GM19035 (cell line): ENCODE measurements around the gene FGF16.
"Not testable (repeated sequence)": the region's sequence is repeated elsewhere in the genome, so short reads cannot be mapped to it uniquely, and the experiment has no call there.

Experiments used
- ATAC-seq: cut with Tn5 transposase; IDR thresholded peaks from one replicate; pipeline ENCODE4 v1.9.1; 2021; ENCODE audit not compliant: unreplicated experiment

Gene FGF16

DNA sequence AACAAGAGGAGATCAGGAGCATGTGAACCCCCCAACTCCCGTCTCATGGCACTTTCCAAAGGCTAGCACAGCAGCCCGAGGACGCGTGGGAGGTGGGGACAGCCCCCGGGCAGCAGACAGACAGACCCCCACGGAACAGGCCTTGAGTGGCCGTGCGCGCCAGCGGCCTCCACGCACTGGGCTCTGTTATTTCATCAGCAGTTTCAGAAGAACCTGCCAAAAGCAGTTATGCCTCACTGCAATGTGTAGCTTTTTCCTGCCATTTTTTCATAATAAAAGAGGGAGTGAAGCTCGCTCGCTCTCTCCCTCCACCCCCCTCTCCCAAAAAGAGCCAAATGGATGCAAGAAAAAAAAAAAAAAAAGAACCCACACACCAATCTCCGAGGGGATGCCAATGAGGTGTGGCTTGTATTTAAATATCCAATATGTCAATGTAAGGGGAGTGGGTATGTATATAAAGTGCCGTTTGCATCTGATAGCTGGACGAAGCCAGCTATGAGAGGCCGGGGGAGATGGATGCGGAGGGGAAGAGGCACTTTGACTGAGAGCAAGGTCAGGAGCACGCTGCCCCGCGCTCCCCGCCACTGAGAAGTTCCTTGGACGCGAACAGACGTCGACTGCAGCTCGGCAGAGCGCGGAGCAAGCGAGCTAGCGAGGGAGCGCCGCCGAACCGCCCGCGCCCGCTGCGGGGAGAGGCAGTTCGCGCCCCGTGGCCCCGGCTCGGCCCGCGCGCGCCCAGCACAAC lies at the start of gene FGF16:
TSS of gene FGF16 (plus strand) at position 482 of the 745 bp plus-strand sequence. CDS start 286 bp downstream, outside the sequence.
- no peak for ATAC-seq

- no peak for ATAC-seq
Observed at GRCh38 chrX:77398330-77398954, 48.7 kb upstream of the FGF16 start.

GRCh38 chrX:77404419-77404818 lies 42.8 kb upstream of the FGF16 start:
- ATAC-seq = no peak

DNA sequence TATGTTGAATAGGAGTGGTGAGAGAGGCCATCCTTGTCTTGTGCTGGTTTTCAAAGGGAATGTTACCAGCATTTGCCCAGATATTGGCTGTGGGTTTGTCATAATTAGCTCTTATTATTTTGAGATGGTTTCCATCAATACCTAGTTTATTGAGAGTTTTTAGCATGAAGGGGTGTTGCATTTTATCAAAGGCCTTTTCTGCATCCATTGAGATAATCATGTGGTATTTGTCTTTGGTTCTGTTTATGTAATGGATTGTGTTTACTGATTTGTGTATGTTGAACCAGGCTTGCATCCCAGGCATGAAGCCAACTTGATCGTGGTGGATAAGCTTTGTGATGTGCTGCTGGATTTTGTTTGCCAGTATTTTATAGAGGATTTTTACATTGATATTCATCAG lies 39.4 kb upstream of the FGF16 start:
- ATAC-seq = not testable (repeated sequence)

DNA sequence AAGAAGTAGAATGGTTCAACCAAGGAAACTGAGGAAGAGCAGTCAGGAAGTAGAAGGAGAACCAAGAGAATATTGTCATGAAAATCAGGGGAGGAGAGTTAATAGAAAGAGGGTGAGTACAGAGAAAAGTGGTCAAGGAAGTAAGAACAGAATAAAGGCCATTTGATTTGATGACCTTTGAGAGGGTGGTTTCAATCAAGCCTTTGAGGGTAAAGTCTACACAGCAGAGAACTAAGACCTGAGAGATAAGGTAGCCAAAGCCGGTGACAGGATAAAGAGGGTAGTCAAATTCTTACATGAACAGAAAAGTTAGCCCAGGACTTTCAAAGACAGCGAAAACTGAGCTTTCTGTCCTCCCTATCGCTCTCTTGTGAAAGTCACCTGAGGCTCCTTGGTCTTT lies 34.6 kb upstream of the FGF16 start:
- no peak for ATAC-seq

DNA sequence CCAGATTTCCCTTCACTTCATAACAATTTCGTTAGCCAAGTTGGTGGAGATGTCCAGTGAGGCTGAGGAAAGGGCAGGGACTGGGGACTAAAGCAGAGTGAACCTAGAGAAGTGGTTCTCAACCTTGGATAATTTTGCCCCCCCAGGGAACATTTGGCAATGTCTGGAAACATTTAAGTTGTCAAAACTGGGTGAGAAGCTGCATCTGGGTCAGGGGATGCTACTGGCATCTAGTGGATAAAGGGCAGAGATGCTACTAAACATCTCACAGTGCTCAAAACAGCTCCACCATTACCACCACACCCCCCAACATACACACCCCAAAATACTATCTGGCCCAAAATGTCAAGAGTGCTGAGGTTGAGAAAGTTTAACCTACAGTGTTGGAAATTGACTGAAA lies 32.0 kb upstream of the FGF16 start:
- ATAC-seq = no peak

DNA sequence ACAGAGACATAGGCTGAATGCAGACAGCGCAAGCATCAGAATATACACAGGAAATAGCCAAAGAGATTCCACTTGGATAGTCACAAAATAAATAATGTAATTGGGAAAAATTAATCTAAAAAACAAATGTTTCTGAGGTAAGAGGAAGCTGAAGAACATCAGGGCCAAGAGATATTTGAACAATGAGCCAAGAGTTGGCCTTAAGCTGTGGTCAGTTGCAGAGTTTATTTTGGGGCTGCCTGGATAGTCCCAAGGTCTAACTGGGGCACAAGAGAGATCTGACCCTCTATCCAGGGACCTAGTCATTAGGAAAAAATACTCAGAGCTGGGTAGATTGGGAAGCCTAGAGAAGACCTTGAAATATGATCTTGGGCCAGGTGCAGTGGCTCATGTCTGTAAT lies 31.3 kb upstream of the FGF16 start:
- no peak for ATAC-seq

- ATAC-seq = no peak
Observed at GRCh38 chrX:77422891-77423648, 24.1 kb upstream of the FGF16 start.

GRCh38 chrX:77426811-77427210 lies 20.4 kb upstream of the FGF16 start:
- no peak for ATAC-seq

DNA sequence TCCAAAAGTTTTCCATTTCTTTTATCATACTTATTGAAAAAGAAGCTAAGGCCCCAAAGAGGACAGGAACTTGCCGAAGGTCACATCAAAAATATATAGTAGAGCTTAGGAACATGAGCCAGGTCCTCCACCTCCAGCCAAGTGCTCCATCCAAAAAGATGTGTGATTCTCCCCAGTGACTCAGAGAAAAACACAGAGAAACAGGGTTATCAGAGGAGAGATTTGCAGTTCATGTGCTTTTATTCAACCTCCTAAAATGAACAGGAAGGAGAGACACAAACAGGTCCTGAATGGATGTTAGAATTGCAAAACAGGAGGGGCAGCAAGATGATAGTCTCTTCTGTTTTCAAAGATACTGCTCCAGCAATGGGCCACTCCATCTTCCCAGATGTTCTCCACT lies 19.6 kb upstream of the FGF16 start:
- ATAC-seq = no peak

- no peak for ATAC-seq
Observed at GRCh38 chrX:77428551-77428950, 18.6 kb upstream of the FGF16 start.

DNA sequence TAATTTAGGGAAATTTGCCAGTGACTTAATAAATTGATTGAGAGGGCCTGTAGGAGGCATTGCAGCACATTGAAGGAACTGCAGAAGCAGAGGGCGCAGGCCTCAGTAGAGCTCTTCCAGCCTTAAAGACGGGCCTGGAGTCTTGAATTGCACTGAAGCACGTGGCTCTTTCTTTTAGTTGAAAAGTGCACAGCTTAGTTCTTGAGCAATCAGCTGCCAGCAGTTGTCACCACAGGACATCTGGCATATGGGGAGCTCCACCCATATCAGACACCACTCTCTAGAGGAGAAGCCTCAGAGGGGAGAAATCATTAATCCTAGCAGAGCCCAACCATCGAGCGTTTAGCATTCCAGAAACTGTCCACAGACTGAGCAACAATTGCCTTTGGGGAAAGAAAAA lies 16.0 kb upstream of the FGF16 start:
- ATAC-seq = no peak

GRCh38 chrX:77433001-77433400 lies 14.2 kb upstream of the FGF16 start:
- ATAC-seq = no peak

DNA sequence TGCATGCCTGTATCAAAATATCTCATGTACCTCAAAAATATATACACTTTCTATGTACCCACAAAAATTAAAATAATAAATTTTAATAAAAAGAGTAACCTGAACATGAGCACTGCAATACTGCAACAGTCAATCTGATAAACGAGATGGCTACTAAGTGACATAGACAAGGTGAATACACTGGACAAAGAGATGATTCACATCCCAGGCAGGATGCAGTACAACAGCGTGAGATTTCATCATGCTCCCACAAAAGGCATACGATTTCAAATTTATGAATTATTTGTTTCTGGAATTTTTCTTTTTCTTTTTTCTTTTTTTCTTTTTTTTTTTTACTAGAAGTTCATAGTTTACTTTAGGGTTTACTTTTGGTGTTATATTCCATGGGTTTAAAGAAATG lies 12.2 kb upstream of the FGF16 start:
- no peak for ATAC-seq

- ATAC-seq = no peak
Observed at GRCh38 chrX:77436271-77436670, 10.9 kb upstream of the FGF16 start.

- no peak for ATAC-seq
Observed at GRCh38 chrX:77436682-77437081, 10.5 kb upstream of the FGF16 start.

DNA sequence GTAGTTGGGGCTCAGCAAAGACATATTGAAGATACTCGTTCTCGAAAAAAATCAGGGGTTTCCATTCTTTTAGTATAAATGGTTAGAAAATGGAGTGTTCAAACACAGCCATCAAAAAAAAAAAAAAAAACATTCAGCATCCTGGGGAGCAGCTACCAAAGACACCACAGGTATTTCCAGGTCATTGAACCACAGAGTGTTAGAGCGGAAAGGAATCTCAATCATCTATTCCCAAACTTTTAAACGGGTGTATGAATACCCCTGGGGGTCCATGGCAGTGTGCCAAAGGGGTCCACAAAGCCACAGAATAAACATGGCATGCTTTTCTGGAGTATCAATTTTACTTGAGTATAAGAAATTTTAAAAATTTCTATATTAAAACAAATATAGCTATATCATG lies 6.9 kb upstream of the FGF16 start:
- no peak for ATAC-seq

DNA sequence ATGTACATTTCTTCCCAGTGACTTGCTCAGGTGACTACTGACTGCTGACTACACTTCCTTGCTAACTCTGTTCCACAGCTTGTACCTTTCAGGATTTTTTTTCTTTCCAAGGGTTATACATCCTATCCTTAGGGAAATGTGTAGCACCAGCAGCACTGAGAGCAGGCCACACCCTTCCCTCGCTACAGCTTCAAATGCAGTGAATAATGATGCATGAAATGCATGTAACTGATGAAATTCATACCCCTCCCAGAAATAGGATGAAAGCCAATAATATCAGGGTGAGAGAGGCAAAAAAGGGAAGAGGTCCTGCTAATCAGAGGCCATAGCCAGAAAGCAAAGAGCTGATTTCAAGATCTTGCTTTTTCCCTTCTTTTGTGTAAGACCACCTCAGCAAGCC lies 6.2 kb upstream of the FGF16 start:
- no peak for ATAC-seq

DNA sequence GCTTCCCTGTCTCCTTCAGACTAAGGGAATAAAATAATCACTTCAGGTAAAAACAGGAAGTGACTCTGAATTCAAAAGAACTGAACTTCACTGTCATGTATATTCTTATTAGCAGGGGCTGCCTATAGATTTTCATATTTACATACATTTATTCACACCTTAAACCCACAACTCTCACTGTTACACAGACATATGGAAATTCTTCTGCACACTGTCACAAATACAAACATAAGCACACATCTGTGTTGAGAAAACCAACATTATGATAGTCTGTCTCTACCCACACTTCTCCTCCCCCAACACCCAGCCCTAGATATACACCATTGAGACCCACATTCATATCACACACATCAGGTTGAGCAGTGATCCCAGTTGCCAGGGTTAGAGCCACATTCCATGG lies 5.7 kb upstream of the FGF16 start:
- no peak for ATAC-seq

- no peak for ATAC-seq
Observed at GRCh38 chrX:77442728-77443127, 4.5 kb upstream of the FGF16 start.

DNA sequence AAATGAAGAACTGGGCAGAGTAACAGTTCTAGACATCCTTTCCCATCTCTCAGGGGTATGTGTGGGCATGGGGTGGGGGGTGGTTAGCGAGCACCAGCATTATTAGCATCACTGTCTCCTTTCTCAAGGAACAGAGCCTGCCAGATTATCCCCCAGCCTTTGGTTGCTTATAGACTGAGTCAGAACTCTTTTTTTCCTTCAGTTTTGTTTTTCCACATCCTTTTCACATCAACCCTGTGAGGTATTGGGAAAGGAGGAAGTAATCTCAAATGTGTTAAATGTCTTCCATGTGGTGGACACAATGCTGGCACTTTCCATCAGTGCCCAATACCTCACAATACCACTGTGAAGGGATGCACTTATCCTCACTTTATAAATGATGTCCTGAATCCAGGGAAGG lies 3.1 kb upstream of the FGF16 start:
- ATAC-seq = no peak

DNA sequence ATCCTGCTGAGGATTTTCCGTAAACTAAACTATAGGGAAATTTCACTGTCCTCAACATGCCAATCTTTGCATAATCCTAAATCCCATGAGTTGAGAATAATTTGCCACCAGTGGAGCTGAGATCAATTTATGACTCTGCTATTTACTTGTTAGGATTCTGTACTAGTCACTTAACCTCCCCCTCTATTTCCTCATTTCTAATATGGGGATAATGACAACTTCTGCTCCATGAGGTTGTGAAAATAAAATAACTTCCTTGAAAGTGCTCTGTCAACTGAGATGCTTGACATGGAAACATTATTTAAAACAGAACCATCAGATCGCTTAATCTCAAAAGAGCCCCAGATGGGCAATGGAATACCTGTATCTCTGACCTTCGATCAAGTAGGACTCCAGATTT lies 2.6 kb upstream of the FGF16 start:
- no peak for ATAC-seq
